Choroid plexus epithelial cell (primary cell): ENCODE results near the gene SPAM1.

Experiments used
- DNase-seq: peaks from one replicate; pipeline ENCODE4 v3.0.0-alpha.2; 2010; ENCODE audit warnings: low read depth
- H3K4me3 ChIP-seq: 2 replicates; pipeline ENCODE4 v1.5.1; 2011; ENCODE audit warnings: low read depth, mild to moderate bottlenecking, control low read depth, low read length, moderate library complexity
- CTCF ChIP-seq: conservative IDR thresholded peaks from 2 replicates; pipeline ENCODE4 v1.5.1; 2011; ENCODE audit warnings: low read depth, mild to moderate bottlenecking, control low read depth, inconsistent platforms, low read length, moderate library complexity

SPAM1 gene

DNA sequence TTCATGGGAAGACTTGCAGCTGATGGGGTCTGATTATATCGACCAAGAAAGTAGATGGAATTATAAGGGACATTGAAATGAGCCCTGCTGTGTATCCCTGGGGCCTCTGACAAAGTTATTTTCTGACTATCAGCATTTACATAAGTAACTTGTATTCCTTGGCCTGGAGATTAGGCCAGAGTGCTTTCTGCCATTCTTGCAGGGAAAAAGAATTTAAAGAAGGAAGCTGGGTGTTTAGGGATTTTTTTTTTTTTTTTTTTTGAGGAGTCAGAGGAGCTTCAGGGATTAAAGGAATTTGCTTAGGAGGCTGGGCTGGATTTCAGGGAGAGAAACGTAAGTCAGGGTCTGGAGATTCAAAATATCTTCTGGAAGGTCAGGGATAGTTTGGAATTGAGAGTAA lies 4.6 kb downstream of the SPAM1 start:
- no peak for TF ChIP-seq CTCF
- no peak for DNase-seq

DNA sequence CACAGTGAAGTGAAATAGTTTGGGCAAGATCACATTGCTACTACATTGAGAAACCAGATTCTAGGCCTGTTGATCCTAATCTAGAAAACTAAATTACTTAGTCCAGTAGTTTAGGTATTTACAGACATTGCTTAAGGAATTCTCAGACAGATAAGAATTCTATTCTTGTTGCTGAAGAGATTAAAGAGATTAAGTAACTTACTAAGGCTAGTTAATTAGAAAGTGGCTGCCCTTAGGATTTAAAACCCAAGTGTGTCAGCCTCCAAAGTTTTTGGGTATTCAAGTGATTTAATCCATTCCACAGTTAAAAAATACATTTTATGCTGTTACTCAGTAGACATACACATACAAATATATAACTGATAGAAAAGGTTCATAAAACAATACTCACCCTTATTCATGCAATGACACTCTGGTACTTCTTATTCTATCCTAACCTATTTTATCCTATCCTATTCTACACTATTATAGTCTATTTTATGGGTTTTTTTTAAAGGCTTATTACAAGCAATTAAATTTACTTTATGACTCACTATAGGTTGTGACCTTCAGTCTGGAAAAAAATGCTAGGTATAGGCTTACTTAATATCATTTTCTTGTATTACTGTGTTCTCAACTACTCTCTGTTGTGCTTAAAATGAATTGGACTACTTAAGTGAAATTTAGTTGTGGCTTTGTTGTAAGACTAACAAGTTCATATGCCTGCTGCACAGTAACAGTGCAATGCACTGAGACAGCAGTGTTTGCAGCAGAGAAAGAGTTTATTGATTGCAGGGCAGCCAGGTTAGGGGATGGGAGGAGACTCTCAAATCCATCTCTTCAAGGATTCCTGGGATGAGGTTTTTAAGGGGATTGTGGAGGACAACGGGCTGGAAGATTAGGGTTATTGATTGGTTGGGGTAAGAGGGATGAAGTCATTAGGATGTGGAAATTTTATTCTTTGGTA lies 10.7 kb downstream of the SPAM1 start:
- no peak for DNase-seq
- no peak overlapping the region for H3K4me3 ChIP-seq
- TF ChIP-seq CTCF = no peak

More for the DNA sequence above, 4.6 kb downstream of the SPAM1 start:
- H3K4me3 ChIP-seq = no peak overlapping the region

GRCh38 chr7:123936388-123936787 lies 11.3 kb downstream of the SPAM1 start:
- DNase-seq = no peak

GRCh38 chr7:123939784-123940183 lies 14.7 kb downstream of the SPAM1 start:
- no peak overlapping the region for H3K4me3 ChIP-seq
- DNase-seq = no peak
- TF ChIP-seq CTCF = no peak

More at GRCh38 chr7:123936388-123936787, 11.3 kb downstream of the SPAM1 start:
- no peak for TF ChIP-seq CTCF
- no peak overlapping the region for H3K4me3 ChIP-seq

DNA sequence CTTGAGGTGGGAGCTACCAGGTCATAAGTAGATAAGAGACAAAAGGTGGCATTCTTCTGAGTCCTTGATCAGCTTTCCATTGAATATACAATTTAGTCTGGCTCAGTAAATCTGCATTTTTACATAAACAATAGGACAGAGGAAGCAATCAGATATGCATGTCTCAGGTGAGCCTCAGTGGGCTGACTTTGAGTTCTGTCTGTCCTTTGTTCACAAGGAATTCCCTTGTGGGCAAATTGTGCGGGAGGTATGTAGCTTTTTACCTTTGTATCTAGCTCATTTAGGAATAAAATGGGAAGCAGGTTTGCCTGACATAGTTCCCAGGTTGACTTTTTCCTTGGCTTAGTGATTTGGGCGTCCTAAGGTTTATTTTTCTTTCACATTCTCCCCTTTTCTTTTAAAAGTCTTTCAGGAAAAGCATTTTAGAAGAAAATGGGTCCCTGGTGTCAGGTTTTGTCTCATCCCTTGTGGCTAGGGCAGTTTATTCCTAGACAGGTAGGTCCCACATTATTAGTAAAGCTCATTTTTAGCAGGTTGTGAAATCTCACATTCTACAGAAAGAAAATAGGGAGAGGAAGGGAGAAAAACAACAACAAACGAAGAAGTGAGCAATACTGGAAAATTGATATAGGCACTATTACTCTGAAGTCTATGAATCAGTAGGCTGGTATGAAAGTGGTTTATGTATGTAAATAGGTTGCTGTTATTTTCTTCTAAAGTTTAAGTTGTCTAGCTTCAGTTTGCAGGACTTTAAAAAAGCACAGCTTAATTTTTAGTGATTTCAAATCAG lies 16.5 kb downstream of the SPAM1 start:
- H3K4me3 ChIP-seq = no peak overlapping the region
- DNase-seq = no peak
- no peak for TF ChIP-seq CTCF

GRCh38 chr7:123944395-123944794 lies 19.4 kb downstream of the SPAM1 start:
- no peak for DNase-seq
- H3K4me3 ChIP-seq = no peak overlapping the region
- no peak for TF ChIP-seq CTCF
